Measurements from ENCODE around the gene ZNF19. TPM values are rescaled to one million over a fixed set of nuclear protein-coding genes. Genes with fewer than 3 reads are reported as not detected.

Gene ZNF19
- total and polyA plus RNA-seq, 2 experiments from 2014 or later: 3.7 to 4.1 TPM

GRCh38 chr16:71515026-71515425 lies 25.9 kb upstream of the ZNF19 start:
- 87% methylated on average over 3 of the region's 3 CpGs for WGBS (ENCODE audit: low lambda C conversion rate, missing lambda C conversion rate)
- Histone ChIP-seq H3K79me2 (no peaks in the 10 kb centered on the region), H2AFZ (no peak overlapping the region), H3K4me2 (no peak overlapping the region), H3K36me3 (replicated peaks; ENCODE audit: insufficient read depth, low read depth) (no peaks in the 10 kb centered on the region), H3K9me2 (replicated peaks; ENCODE audit: insufficient read depth) (no peaks in the 10 kb centered on the region), H3K4me1 (ENCODE audit: insufficient read depth) (no peaks in the 10 kb centered on the region), H3K27me3 (no peaks in the 10 kb centered on the region), H3K4me3 (no peak overlapping the region), H3K27ac (no peak overlapping the region), H3K9me3 (ENCODE audit: low read depth) (no peaks in the 10 kb centered on the region), H4K20me1 (ENCODE audit: insufficient read depth, poor library complexity, severe bottlenecking) (no peaks in the 10 kb centered on the region)
- TF ChIP-seq CTCF (IDR thresholded peaks at IDR 0.05; ENCODE audit: poor library complexity) (no peak), EZH2phosphoT487 (IDR thresholded peaks at IDR 0.05; ENCODE audit: low read depth, severe bottlenecking, unreplicated experiment) (no peak), EZH2 (IDR thresholded peaks at IDR 0.05; ENCODE audit: borderline replicate concordance) (no peak)
- no peak for DNase-seq (ENCODE audit: low spot score)

DNA sequence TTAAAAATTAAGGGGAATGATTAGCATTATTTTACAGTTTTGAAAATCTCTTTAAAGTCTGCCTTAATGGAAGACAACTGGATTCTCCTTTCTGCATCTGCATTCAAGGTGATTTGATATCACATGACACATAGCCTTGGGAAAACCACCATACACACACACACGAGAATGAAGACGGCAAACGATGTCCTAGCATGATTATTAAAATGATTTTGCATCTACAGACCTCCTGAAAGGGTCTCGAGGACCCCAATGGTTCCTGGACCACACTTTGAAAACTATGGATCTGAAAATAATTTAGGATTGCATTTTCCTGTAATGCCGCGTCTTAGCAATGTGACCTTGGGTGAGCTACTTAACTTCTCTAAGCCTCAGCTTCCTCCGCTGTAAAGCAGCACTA lies 25.4 kb upstream of the ZNF19 start:
- DNase-seq (ENCODE audit: low spot score): no peak
- Histone ChIP-seq H3K27ac (no peak overlapping the region), H3K4me2 (no peak overlapping the region), H3K4me1 (ENCODE audit: insufficient read depth) (no peaks in the 10 kb centered on the region), H3K79me2 (no peaks in the 10 kb centered on the region), H3K36me3 (replicated peaks; ENCODE audit: insufficient read depth, low read depth) (no peaks in the 10 kb centered on the region), H3K27me3 (no peaks in the 10 kb centered on the region), H2AFZ (no peak overlapping the region), H3K9me3 (ENCODE audit: low read depth) (no peaks in the 10 kb centered on the region), H3K9me2 (replicated peaks; ENCODE audit: insufficient read depth) (no peaks in the 10 kb centered on the region), H4K20me1 (ENCODE audit: insufficient read depth, poor library complexity, severe bottlenecking) (no peaks in the 10 kb centered on the region), H3K4me3 (no peak overlapping the region)
- WGBS (ENCODE audit: low lambda C conversion rate, missing lambda C conversion rate): 86% methylated on average over 7 of the region's 7 CpGs
- TF ChIP-seq CTCF (IDR thresholded peaks at IDR 0.05; ENCODE audit: poor library complexity) (no peak), EZH2 (IDR thresholded peaks at IDR 0.05; ENCODE audit: borderline replicate concordance) (no peak), EZH2phosphoT487 (IDR thresholded peaks at IDR 0.05; ENCODE audit: low read depth, severe bottlenecking, unreplicated experiment) (no peak)

DNA sequence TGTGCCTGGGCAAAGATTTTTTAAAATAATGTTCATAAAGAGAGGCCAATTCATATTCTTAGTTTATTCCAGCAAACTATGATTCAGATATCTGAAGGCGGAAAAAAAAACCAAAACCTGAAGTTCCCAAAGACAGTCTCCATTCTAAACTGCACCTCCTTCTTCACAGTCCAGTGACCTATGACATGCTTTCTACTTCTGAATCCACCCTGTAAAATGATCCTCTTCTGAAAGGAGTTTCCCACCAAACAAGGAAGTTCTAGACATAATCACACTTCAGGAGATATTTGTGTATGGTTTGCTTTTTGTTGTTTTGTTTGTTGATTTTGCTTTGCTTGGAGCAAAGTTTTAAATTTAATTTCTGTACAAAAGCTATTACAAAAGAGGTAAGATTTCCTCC lies 24.2 kb upstream of the ZNF19 start:
- no peak for DNase-seq (ENCODE audit: low spot score)
- Histone ChIP-seq H4K20me1 (ENCODE audit: insufficient read depth, poor library complexity, severe bottlenecking) (no peaks in the 10 kb centered on the region), H3K9me3 (ENCODE audit: low read depth) (no peaks in the 10 kb centered on the region), H3K27me3 (no peaks in the 10 kb centered on the region), H2AFZ (no peak overlapping the region), H3K9me2 (replicated peaks; ENCODE audit: insufficient read depth) (no peaks in the 10 kb centered on the region), H3K36me3 (replicated peaks; ENCODE audit: insufficient read depth, low read depth) (no peaks in the 10 kb centered on the region), H3K79me2 (no peaks in the 10 kb centered on the region), H3K4me2 (no peak overlapping the region), H3K4me1 (ENCODE audit: insufficient read depth) (no peaks in the 10 kb centered on the region), H3K27ac (no peak overlapping the region), H3K4me3 (no peak overlapping the region)
- WGBS (ENCODE audit: low lambda C conversion rate, missing lambda C conversion rate): 0% methylated on average over 1 of the region's 1 CpG
- TF ChIP-seq EZH2phosphoT487 (IDR thresholded peaks at IDR 0.05; ENCODE audit: low read depth, severe bottlenecking, unreplicated experiment) (no peak), EZH2 (IDR thresholded peaks at IDR 0.05; ENCODE audit: borderline replicate concordance) (no peak), CTCF (IDR thresholded peaks at IDR 0.05; ENCODE audit: poor library complexity) (no peak)

DNA sequence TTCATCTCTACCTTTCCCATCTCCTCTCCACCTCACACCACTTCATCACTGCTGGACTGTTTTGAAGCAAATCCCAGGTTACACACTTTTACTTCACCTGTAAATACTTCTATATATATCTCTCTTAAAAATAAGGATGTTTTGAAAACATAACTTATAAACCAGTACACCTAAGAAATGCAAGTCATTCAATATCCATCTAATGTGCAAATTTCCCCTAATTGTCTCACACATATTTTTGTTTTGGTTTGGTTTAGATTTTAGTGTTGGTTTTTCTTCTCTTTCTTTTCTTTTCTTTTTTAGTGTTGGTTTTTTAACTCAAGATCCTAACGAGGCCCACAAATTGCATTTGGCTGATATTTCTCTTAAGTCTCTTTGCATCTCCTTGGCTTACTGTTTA lies 17.9 kb upstream of the ZNF19 start:
- Histone ChIP-seq H3K9me3 (ENCODE audit: low read depth) (no peaks in the 10 kb centered on the region), H4K20me1 (ENCODE audit: insufficient read depth, poor library complexity, severe bottlenecking) (no peaks in the 10 kb centered on the region), H3K9me2 (replicated peaks; ENCODE audit: insufficient read depth) (no peaks in the 10 kb centered on the region), H3K27me3 (no peaks in the 10 kb centered on the region), H3K4me1 (ENCODE audit: insufficient read depth) (no peaks in the 10 kb centered on the region), H2AFZ (no peak overlapping the region), H3K4me2 (no peak overlapping the region), H3K27ac (no peak overlapping the region), H3K36me3 (replicated peaks; ENCODE audit: insufficient read depth, low read depth) (no peaks in the 10 kb centered on the region), H3K79me2 (no peaks in the 10 kb centered on the region), H3K4me3 (no peak overlapping the region)
- TF ChIP-seq CTCF (IDR thresholded peaks at IDR 0.05; ENCODE audit: poor library complexity): no peak
- TF ChIP-seq EZH2 (IDR thresholded peaks at IDR 0.05; ENCODE audit: borderline replicate concordance): no peak
- no peak for TF ChIP-seq EZH2phosphoT487 (IDR thresholded peaks at IDR 0.05; ENCODE audit: low read depth, severe bottlenecking, unreplicated experiment)
- 77% methylated on average over 1 of the region's 1 CpG for WGBS (ENCODE audit: low lambda C conversion rate, missing lambda C conversion rate)
- no peak for DNase-seq (ENCODE audit: low spot score)

Measured in hepatocyte (in vitro differentiated cells).